Keratinocyte (primary cell): Measurements from ENCODE around the gene DFFB. TPM values are rescaled to one million over a fixed set of nuclear protein-coding genes. Genes with fewer than 3 reads are reported as not detected.

Source experiments
- DNase-seq: peaks from one replicate; pipeline ENCODE4 v3.0.0-alpha.2; 2011; ENCODE audit warnings: low read depth, missing footprints, low spot score
- FAIRE-seq: peaks from 2 replicates; lab custom pipeline; 2011; peaks lifted over from hg19 to GRCh38; lab: Jason Lieb, UNC
- H2AFZ ChIP-seq: 2 replicates; pipeline ENCODE4 v1.6.0; 2012; ENCODE audit warnings: low read length, control low read depth, inconsistent platforms; ENCODE audit not compliant: control insufficient read depth
- H3K27ac ChIP-seq: 2 replicates; pipeline ENCODE4 v1.5.1; 2011; ENCODE audit warnings: low read length; ENCODE audit not compliant: control insufficient read depth, insufficient read depth
- H3K27me3 ChIP-seq: 3 replicates; pipeline ENCODE4 v1.6.0; 2011; ENCODE audit warnings: low read length; ENCODE audit not compliant: control insufficient read depth, insufficient read depth; ENCODE audit errors: extremely low read depth
- H3K36me3 ChIP-seq, 2 experiments: 2 replicates in 1 of 2; 3 replicates in 1 of 2; pipeline ENCODE4 v1.5.1; 2011; ENCODE audit warnings: low read length in 2 of 2, mild to moderate bottlenecking in 1 of 2; ENCODE audit not compliant: control insufficient read depth in 2 of 2, insufficient read depth in 2 of 2; ENCODE audit errors: extremely low read depth in 1 of 2
- H3K4me1 ChIP-seq: 3 replicates; pipeline ENCODE4 v1.5.1; 2011; ENCODE audit warnings: low read length; ENCODE audit not compliant: control insufficient read depth, insufficient read depth; ENCODE audit errors: extremely low read depth
- H3K4me2 ChIP-seq: 3 replicates; pipeline ENCODE4 v1.6.0; 2011; ENCODE audit warnings: low read depth, low read length; ENCODE audit not compliant: control insufficient read depth, insufficient read depth; ENCODE audit errors: extremely low read depth
- H3K4me3 ChIP-seq, 3 experiments: fragments of 200-600 bp in 1 of 3; sonication (generic) in 1 of 3; 2 replicates in 2 of 3; 3 replicates in 1 of 3; pipeline ENCODE4 v1.5.1; 2011 to 2016; ENCODE audit warnings: low read length in 3 of 3, mild to moderate bottlenecking in 3 of 3, control low read depth in 2 of 3, inconsistent platforms in 1 of 3, low read depth in 1 of 3, mixed read lengths in 1 of 3, mixed run types in 1 of 3, moderate library complexity in 1 of 3; ENCODE audit not compliant: control insufficient read depth in 2 of 3, insufficient read depth in 2 of 3; ENCODE audit errors: extremely low read depth in 1 of 3
- H3K79me2 ChIP-seq: 2 replicates; pipeline ENCODE4 v1.6.0; 2012; ENCODE audit warnings: low read length; ENCODE audit not compliant: control insufficient read depth, insufficient read depth
- H3K9ac ChIP-seq: 3 replicates; pipeline ENCODE4 v1.6.0; 2011; ENCODE audit warnings: low read length; ENCODE audit not compliant: control insufficient read depth, insufficient read depth; ENCODE audit errors: extremely low read depth
- H3K9me1 ChIP-seq: 3 replicates; pipeline ENCODE4 v1.6.0; 2011; ENCODE audit warnings: low read length; ENCODE audit not compliant: control insufficient read depth, insufficient read depth; ENCODE audit errors: extremely low read depth
- H3K9me3 ChIP-seq: 2 replicates; pipeline ENCODE4 v1.5.1; 2012; ENCODE audit warnings: low read depth, low read length; ENCODE audit not compliant: control insufficient read depth
- H4K20me1 ChIP-seq: 3 replicates; pipeline ENCODE4 v1.6.0; 2011; ENCODE audit warnings: low read length; ENCODE audit not compliant: control insufficient read depth, insufficient read depth; ENCODE audit errors: extremely low read depth
- EZH2 ChIP-seq: IDR thresholded peaks from one replicate; pipeline ENCODE4 v1.6.1; 2012; ENCODE audit warnings: inconsistent platforms, mild to moderate bottlenecking, low read length, moderate library complexity
- dilution Hi-C: fragments of 300-500 bp; cut with MboI; formaldehyde crosslinking; loops from one replicate; pipeline ENCODE4 v1.7.0; 2020; ENCODE audit warnings: low sequenced_read_pairs; ENCODE audit not compliant: extremely low pct_ligation_motif_present
- polyA plus RNA-seq, 5 experiments: library from polyadenylated mRNA; depleted of rRNA in 3 of 5; stranded (reverse) in 3 of 5; stranded (forward) in 1 of 5; unstranded in 1 of 5; fragments of >200 nt; gene quantifications; 1 replicate in 1 of 5; 2 replicates in 3 of 5; 3 replicates in 1 of 5; pipeline versions ENCODE4 v1.2.1 to v1.2.3, GENCODE V29; 2011 to 2012; ENCODE audit warnings: missing spikeins in 2 of 5, low read depth in 1 of 5, low replicate concordance in 1 of 5
- TF ChIP-seq, protein P1 (sequence below), 3 experiments: IDR thresholded peaks in 1 of 3; conservative IDR thresholded peaks in 1 of 3; optimal IDR thresholded peaks in 1 of 3; 2 replicates in 2 of 3; 3 replicates in 1 of 3; pipeline versions ENCODE3 to v1.5.1; 2011; ENCODE audit warnings: low read length in 3 of 3, mild to moderate bottlenecking in 3 of 3, moderate library complexity in 2 of 3, control low read depth in 1 of 3, inconsistent platforms in 1 of 3; ENCODE audit not compliant: insufficient read depth in 2 of 3; ENCODE audit errors: extremely low read depth in 1 of 3

DFFB gene
- polyA plus RNA-seq, 1 donor (not counting 4 experiments of a cell fraction or from before 2014, with no cell fraction given), result 5.2 TPM

DNA sequence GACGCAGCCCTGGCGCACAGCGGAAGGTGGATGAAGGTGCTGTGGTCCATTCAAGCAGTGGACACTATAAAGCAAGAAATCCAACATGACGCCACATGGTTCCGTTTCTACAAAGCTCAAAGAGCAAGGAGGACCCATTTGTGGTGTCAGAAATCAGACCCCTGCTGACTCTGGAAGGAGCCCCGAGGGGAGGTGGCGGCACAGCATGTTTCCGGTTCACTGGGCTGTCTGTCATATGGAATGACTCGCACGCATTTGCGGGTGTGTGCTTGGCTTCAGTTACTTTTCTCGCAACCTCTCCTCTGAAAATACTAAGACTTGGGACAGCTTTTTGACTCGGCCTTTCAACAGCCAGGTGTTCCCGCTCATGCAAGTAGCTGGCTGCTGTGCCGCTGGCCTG, 31.9 kb upstream of the DFFB start:
- no peaks in the 10 kb centered on the region for H3K9me1 ChIP-seq
- H3K4me2 ChIP-seq, result no peak overlapping the region
- no peak overlapping the region for H3K9ac ChIP-seq
- no peak overlapping the region for H3K4me3 ChIP-seq
- DNase-seq, result no peak
- peaks cover 28 to 40% of the 10 kb centered on the region in 2 experiments for H3K36me3 ChIP-seq
- H3K27ac ChIP-seq, result no peak overlapping the region
- H3K79me2 ChIP-seq, result no peaks in the 10 kb centered on the region
- no peaks in the 10 kb centered on the region for H3K9me3 ChIP-seq
- H3K4me1 ChIP-seq, result no peaks in the 10 kb centered on the region
- H2AFZ ChIP-seq, result no peak overlapping the region
- no peak for FAIRE-seq
- dilution Hi-C loops, result no loop called here
- no peaks in the 10 kb centered on the region for H4K20me1 ChIP-seq
- H3K27me3 ChIP-seq, result no peaks in the 10 kb centered on the region
- TF ChIP-seq, protein P1, sequence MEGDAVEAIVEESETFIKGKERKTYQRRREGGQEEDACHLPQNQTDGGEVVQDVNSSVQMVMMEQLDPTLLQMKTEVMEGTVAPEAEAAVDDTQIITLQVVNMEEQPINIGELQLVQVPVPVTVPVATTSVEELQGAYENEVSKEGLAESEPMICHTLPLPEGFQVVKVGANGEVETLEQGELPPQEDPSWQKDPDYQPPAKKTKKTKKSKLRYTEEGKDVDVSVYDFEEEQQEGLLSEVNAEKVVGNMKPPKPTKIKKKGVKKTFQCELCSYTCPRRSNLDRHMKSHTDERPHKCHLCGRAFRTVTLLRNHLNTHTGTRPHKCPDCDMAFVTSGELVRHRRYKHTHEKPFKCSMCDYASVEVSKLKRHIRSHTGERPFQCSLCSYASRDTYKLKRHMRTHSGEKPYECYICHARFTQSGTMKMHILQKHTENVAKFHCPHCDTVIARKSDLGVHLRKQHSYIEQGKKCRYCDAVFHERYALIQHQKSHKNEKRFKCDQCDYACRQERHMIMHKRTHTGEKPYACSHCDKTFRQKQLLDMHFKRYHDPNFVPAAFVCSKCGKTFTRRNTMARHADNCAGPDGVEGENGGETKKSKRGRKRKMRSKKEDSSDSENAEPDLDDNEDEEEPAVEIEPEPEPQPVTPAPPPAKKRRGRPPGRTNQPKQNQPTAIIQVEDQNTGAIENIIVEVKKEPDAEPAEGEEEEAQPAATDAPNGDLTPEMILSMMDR (optimal IDR thresholded peaks at IDR 0.05 in 1 of 3, IDR thresholded peaks at IDR 0.05 in 1 of 3, conservative IDR thresholded peaks at IDR 0.05 in 1 of 3; ENCODE audit: extremely low read depth in 1 of 3, insufficient read depth in 2 of 3, low read length in 3 of 3), result no peak
- TF ChIP-seq EZH2, result no peak

DNA sequence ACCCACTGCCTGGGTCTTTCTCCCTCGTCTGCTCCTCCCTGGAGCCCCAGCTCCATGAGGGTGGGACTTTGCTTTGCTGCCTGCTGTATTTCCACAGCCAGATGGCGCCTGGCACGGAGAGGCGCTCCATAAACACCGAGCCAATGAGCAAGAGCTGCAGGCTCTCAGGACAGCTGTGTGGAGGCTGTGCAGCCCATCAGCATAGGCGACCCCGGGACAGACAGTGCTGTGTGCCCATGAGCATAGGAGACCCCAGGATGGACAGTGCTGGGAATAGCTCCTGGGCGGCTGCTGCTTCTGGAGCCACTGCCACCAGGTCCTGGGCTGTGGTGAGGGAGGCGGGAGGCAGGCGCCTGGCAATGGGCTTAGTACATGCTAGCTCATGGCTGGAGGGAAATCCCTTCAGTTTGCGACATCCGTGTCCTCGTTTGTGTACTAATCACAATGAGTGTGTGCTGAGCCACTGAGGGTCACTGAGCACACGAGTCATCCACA, 29.4 kb upstream of the DFFB start:
- Histone ChIP-seq H3K4me3 (no peak overlapping the region), H2AFZ (no peak overlapping the region), H3K27me3 (no peaks in the 10 kb centered on the region), H3K4me2 (no peak overlapping the region), H3K79me2 (no peaks in the 10 kb centered on the region), H3K4me1 (no peaks in the 10 kb centered on the region), H3K9ac (no peak overlapping the region), H3K9me1 (no peaks in the 10 kb centered on the region), H4K20me1 (no peaks in the 10 kb centered on the region), H3K36me3 (peaks cover 23 to 31% of the 10 kb centered on the region in 2 experiments), H3K9me3 (no peaks in the 10 kb centered on the region), H3K27ac (no peak overlapping the region)
- FAIRE-seq (no peak), DNase-seq (no peak)
- no peak for TF ChIP-seq EZH2
- dilution Hi-C loops, result no loop called here

DNA sequence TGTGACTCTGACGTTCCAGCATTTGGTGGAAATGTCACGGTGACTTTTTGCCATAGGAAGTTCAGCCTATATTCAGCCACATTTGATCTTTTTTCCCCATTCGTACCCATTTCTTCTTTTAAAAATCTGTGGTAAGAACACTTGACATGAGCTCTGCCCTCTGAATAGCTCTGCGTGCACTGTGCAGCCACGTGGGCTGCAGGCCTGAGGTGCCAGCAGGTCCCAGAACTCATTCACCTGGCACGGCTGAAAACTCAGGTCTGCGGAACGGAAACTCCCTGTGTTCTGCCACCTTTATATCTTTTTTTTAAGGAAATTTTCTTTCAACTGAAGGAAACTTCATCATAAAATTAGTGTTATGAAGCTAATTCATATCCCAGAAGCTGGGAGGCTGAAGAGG, 28.9 kb upstream of the DFFB start:
- H3K27ac ChIP-seq, result no peak overlapping the region
- no peak for FAIRE-seq
- H3K36me3 ChIP-seq, result peaks cover 19 to 26% of the 10 kb centered on the region in 2 experiments

More for the DNA sequence above, 28.9 kb upstream of the DFFB start:
- Histone ChIP-seq H3K9me1 (no peaks in the 10 kb centered on the region), H3K79me2 (no peaks in the 10 kb centered on the region), H3K4me2 (no peak overlapping the region), H3K27me3 (no peaks in the 10 kb centered on the region), H3K4me1 (no peaks in the 10 kb centered on the region), H3K9me3 (no peaks in the 10 kb centered on the region), H2AFZ (no peak overlapping the region), H4K20me1 (no peaks in the 10 kb centered on the region), H3K4me3 (no peak overlapping the region), H3K9ac (no peak overlapping the region)
- dilution Hi-C loops, result no loop called here
- DNase-seq, result no peak
- TF ChIP-seq, protein P1 (optimal IDR thresholded peaks at IDR 0.05 in 1 of 3, IDR thresholded peaks at IDR 0.05 in 1 of 3, conservative IDR thresholded peaks at IDR 0.05 in 1 of 3; ENCODE audit: extremely low read depth in 1 of 3, insufficient read depth in 2 of 3, low read length in 3 of 3), result no peak
- TF ChIP-seq EZH2, result no peak
